Stimulated activated CD4-positive, alpha-beta T cell treated with anti-CD3 and anti-CD28 coated beads, Interleukin-4, amount 100 ng/mL, for 4 hours (primary cell): ENCODE measurements around the gene SPEN.
"Not testable (repeated sequence)": the region's sequence is repeated elsewhere in the genome, so short reads cannot be mapped to it uniquely, and the experiment has no call there.

ENCODE experiments used
- DNase-seq, 2 experiments: peaks; one replicate each; pipeline ENCODE4 v3.0.0-alpha.2; 2020

The SPEN gene

GRCh38 chr1:15856888-15857287, 9.4 kb downstream of the SPEN start:
- no peak for DNase-seq

GRCh38 chr1:15858069-15858670, 10.7 kb downstream of the SPEN start:
- no peak for DNase-seq

- DNase-seq = no peak
Measured at GRCh38 chr1:15858672-15859372, 11.3 kb downstream of the SPEN start.

GRCh38 chr1:15863156-15863901, 15.8 kb downstream of the SPEN start:
- no peak for DNase-seq

- DNase-seq = no peak
Measured at GRCh38 chr1:15866721-15867201, 19.3 kb downstream of the SPEN start.

GRCh38 chr1:15867288-15867687, 19.8 kb downstream of the SPEN start:
- DNase-seq = no peak

- no peak for DNase-seq
Measured at GRCh38 chr1:15869413-15869812, 21.9 kb downstream of the SPEN start.

GRCh38 chr1:15870421-15870820, 22.9 kb downstream of the SPEN start:
- no peak for DNase-seq

GRCh38 chr1:15874471-15874870, 27.0 kb downstream of the SPEN start:
- DNase-seq = no peak

GRCh38 chr1:15876357-15877055, 29.0 kb downstream of the SPEN start:
- no peak for DNase-seq

- no peak for DNase-seq
Measured at GRCh38 chr1:15881961-15882360, 34.5 kb downstream of the SPEN start.

GRCh38 chr1:15882665-15883064, 35.2 kb downstream of the SPEN start:
- no peak for DNase-seq

GRCh38 chr1:15883326-15883725, 35.8 kb downstream of the SPEN start:
- no peak for DNase-seq

- DNase-seq = no peak
Measured at GRCh38 chr1:15884477-15884876, 37.0 kb downstream of the SPEN start.

GRCh38 chr1:15885269-15885668, 37.8 kb downstream of the SPEN start:
- no peak for DNase-seq

- DNase-seq = peak; percentile 10 to 11
Measured at GRCh38 chr1:15885701-15886610, 38.4 kb downstream of the SPEN start.

- no peak for DNase-seq
Measured at GRCh38 chr1:15886611-15887167, 39.2 kb downstream of the SPEN start.

- not testable (repeated sequence) for DNase-seq
Measured at GRCh38 chr1:15892857-15893599, 45.5 kb downstream of the SPEN start.

- DNase-seq = no peak
Measured at GRCh38 chr1:15895233-15895632, 47.7 kb downstream of the SPEN start.

GRCh38 chr1:15896841-15897610, 49.5 kb downstream of the SPEN start:
- not testable (repeated sequence) for DNase-seq
